ENCODE measurements around the gene BOLA1. TPM values are rescaled to one million over a fixed set of nuclear protein-coding genes. Genes with fewer than 3 reads are reported as not detected.
A peak's percentile ranks its signal among the peaks of the same experiment; 100 is the strongest.

BOLA1 gene
- total RNA-seq, 1 experiment from 2014 or later = 15.3 TPM

GRCh38 chr1:149888247-149888998 lies 10.9 kb upstream of the BOLA1 start (continued):
- TF ChIP-seq NR1H2 (CRISPR knock-in tag; IDR thresholded peaks at IDR 0.05) = no peak
- TF ChIP-seq NFE2L1 (CRISPR knock-in tag; IDR thresholded peaks at IDR 0.05) = no peak
- no peak for TF ChIP-seq IRF1 (CRISPR knock-in tag; IDR thresholded peaks at IDR 0.05)
- TF ChIP-seq ZNF416 (CRISPR knock-in tag; IDR thresholded peaks at IDR 0.05) = 0 out of 2 replicates have a peak, but pooled peaks have one; percentile 5
- TF ChIP-seq CTCF (IDR thresholded peaks at IDR 0.05) = peak; percentile 54
- no peak for TF ChIP-seq ZNF512 (CRISPR knock-in tag; IDR thresholded peaks at IDR 0.05; ENCODE audit: borderline replicate concordance)
- no peak for TF ChIP-seq ZNF232 (CRISPR knock-in tag; IDR thresholded peaks at IDR 0.05)
- TF ChIP-seq AR (CRISPR knock-in tag; IDR thresholded peaks at IDR 0.05) = peak; percentile 77; the same call in 1 of the 2 replicates
- TF ChIP-seq ZNF396 (CRISPR knock-in tag; IDR thresholded peaks at IDR 0.05; ENCODE audit: borderline replicate concordance) = no peak
- 0 out of 2 replicates have a peak, but pooled peaks have one; percentile 30 for TF ChIP-seq TEAD4 (CRISPR knock-in tag; IDR thresholded peaks at IDR 0.05)
- no peak for TF ChIP-seq E2F1 (CRISPR knock-in tag; IDR thresholded peaks at IDR 0.05)
- TF ChIP-seq SOX15 (CRISPR knock-in tag; IDR thresholded peaks at IDR 0.05) = no peak
- TF ChIP-seq ARID4B (CRISPR knock-in tag; IDR thresholded peaks at IDR 0.05; ENCODE audit: borderline replicate concordance) = peak; percentile 52; the same call in 1 of the 2 replicates
- TF ChIP-seq OVOL2 (CRISPR knock-in tag; IDR thresholded peaks at IDR 0.05; ENCODE audit: borderline replicate concordance) = no peak
- TF ChIP-seq NFATC4 (CRISPR knock-in tag; IDR thresholded peaks at IDR 0.05) = no peak; the same call in 1 of the 2 replicates
